NOMO-1 treated with dmso at 0.1 percent for 144 hours (cell line): ENCODE results near the gene DCAF10.
A peak's percentile ranks its signal among the peaks of the same experiment; 100 is the strongest.
"Not testable (repeated sequence)": the region's sequence is repeated elsewhere in the genome, so short reads cannot be mapped to it uniquely, and the experiment has no call there.

Experiments used
- DNase-seq: peaks from one replicate; lab custom pipeline; 2025; ENCODE audit not compliant: unreplicated experiment; lab: John Stamatoyannopoulos, UW

Gene DCAF10

GRCh38 chr9:37859043-37859442 is 58.4 kb downstream of the DCAF10 start:
- DNase-seq = no peak

GRCh38 chr9:37862530-37862929 is 61.9 kb downstream of the DCAF10 start:
- no peak for DNase-seq

- no peak for DNase-seq
Measured at GRCh38 chr9:37870081-37870798, 69.6 kb downstream of the DCAF10 start.

GRCh38 chr9:37870799-37871176 is 70.2 kb downstream of the DCAF10 start:
- DNase-seq = no peak

GRCh38 chr9:37873955-37874354 is 73.4 kb downstream of the DCAF10 start:
- DNase-seq = no peak

- no peak for DNase-seq
Measured at GRCh38 chr9:37876376-37876775, 75.8 kb downstream of the DCAF10 start.

- DNase-seq = no peak
Measured at GRCh38 chr9:37880916-37881479, 80.4 kb downstream of the DCAF10 start.

GRCh38 chr9:37887977-37888583 is 87.5 kb downstream of the DCAF10 start:
- DNase-seq = not testable (repeated sequence)

- DNase-seq = no peak
Measured at GRCh38 chr9:37889536-37889935, 88.9 kb downstream of the DCAF10 start.

GRCh38 chr9:37891042-37891441 is 90.4 kb downstream of the DCAF10 start:
- not testable (repeated sequence) for DNase-seq

GRCh38 chr9:37892063-37892462 is 91.5 kb downstream of the DCAF10 start:
- DNase-seq = no peak

GRCh38 chr9:37897665-37898064 is 97.1 kb downstream of the DCAF10 start:
- no peak for DNase-seq

GRCh38 chr9:37899041-37899440 is 98.4 kb downstream of the DCAF10 start:
- no peak for DNase-seq

GRCh38 chr9:37902131-37902530 is 101.5 kb downstream of the DCAF10 start:
- DNase-seq = no peak

GRCh38 chr9:37902796-37903646 is 102.4 kb downstream of the DCAF10 start:
- no peak for DNase-seq

- DNase-seq = peak; percentile 18
Measured at GRCh38 chr9:37903647-37904444, 103.2 kb downstream of the DCAF10 start, which contains the start of gene SLC25A51. Gene SLC25A51 (minus strand): TSS chr9:37904127. CDS start chr9:37888550, 15,577 bp downstream.

- DNase-seq = no peak
Measured at GRCh38 chr9:37904445-37905130, 104.0 kb downstream of the DCAF10 start.

GRCh38 chr9:37905131-37905505 is 104.5 kb downstream of the DCAF10 start:
- no peak for DNase-seq

GRCh38 chr9:37905776-37906175 is 105.2 kb downstream of the DCAF10 start:
- no peak for DNase-seq
